ENCODE measurements around the gene CHMP2B.

GRCh38 chr3:87276484-87276883 lies 49.4 kb downstream of the CHMP2B start, which contains the start of gene POU1F1:
- TF ChIP-seq EZH2phosphoT487 (IDR thresholded peaks at IDR 0.05; ENCODE audit: insufficient read depth, low read depth) (no peak), EZH2 (IDR thresholded peaks at IDR 0.05; ENCODE audit: insufficient read depth, poor library complexity, severe bottlenecking) (no peak)

Data from GM23248 (cell line).